ENCODE results near the gene LDB3.
"Not testable (repeated sequence)": the region's sequence is repeated elsewhere in the genome, so short reads cannot be mapped to it uniquely, and the experiment has no call there.

Gene LDB3

GRCh38 chr10:86730227-86730626 lies 61.9 kb downstream of the LDB3 start:
- DNase-seq (ENCODE audit: low spot score) (no peak), FAIRE-seq (no peak)

GRCh38 chr10:86732771-86733170 lies 64.5 kb downstream of the LDB3 start:
- DNase-seq (ENCODE audit: low spot score) (no peak), FAIRE-seq (no peak)

- no peak for DNase-seq (ENCODE audit: low spot score)
- no peak for FAIRE-seq
Observed at GRCh38 chr10:86733260-86733671, 65.0 kb downstream of the LDB3 start.

GRCh38 chr10:86734207-86734988 lies 66.1 kb downstream of the LDB3 start:
- no peak for DNase-seq (ENCODE audit: low spot score)
- no peak for FAIRE-seq

GRCh38 chr10:86735278-86735677 lies 67.0 kb downstream of the LDB3 start:
- DNase-seq (ENCODE audit: low spot score); FAIRE-seq: not testable (repeated sequence)

- no peak for FAIRE-seq
- DNase-seq (ENCODE audit: low spot score), result no peak
Observed at GRCh38 chr10:86742230-86742629, 73.9 kb downstream of the LDB3 start.

- FAIRE-seq (no peak), DNase-seq (ENCODE audit: low spot score) (no peak)
Observed at GRCh38 chr10:86744067-86744725, 75.9 kb downstream of the LDB3 start.

GRCh38 chr10:86747796-86748581 lies 79.7 kb downstream of the LDB3 start:
- DNase-seq (ENCODE audit: low spot score), result no peak
- FAIRE-seq, result no peak

GRCh38 chr10:86749854-86750253 lies 81.5 kb downstream of the LDB3 start:
- no peak for FAIRE-seq

GRCh38 chr10:86751477-86751876 lies 83.2 kb downstream of the LDB3 start:
- FAIRE-seq (no peak), DNase-seq (ENCODE audit: low spot score) (no peak)

More at GRCh38 chr10:86749854-86750253, 81.5 kb downstream of the LDB3 start:
- DNase-seq (ENCODE audit: low spot score), result no peak

GRCh38 chr10:86752311-86752710 lies 84.0 kb downstream of the LDB3 start:
- FAIRE-seq (no peak), DNase-seq (ENCODE audit: low spot score) (no peak)

- FAIRE-seq (no peak), DNase-seq (ENCODE audit: low spot score) (no peak)
Observed at GRCh38 chr10:86753051-86753450, 84.7 kb downstream of the LDB3 start.

- FAIRE-seq (no peak), DNase-seq (ENCODE audit: low spot score) (no peak)
Observed at GRCh38 chr10:86753638-86754434, 85.5 kb downstream of the LDB3 start.

- DNase-seq (ENCODE audit: low spot score) (no peak), FAIRE-seq (no peak)
Observed at GRCh38 chr10:86755454-86755739, 87.1 kb downstream of the LDB3 start.

GRCh38 chr10:86755740-86756510 lies 87.6 kb downstream of the LDB3 start:
- DNase-seq (ENCODE audit: low spot score) (peak; percentile 82), FAIRE-seq (no peak)

- FAIRE-seq (no peak), DNase-seq (ENCODE audit: low spot score) (no peak)
Observed at GRCh38 chr10:86756511-86757112, 88.3 kb downstream of the LDB3 start, which contains the start of gene BMPR1A. Gene BMPR1A (plus strand): TSS chr10:86756619. CDS start chr10:86876019, 119,400 bp downstream.

GRCh38 chr10:86757113-86757972 lies 89.0 kb downstream of the LDB3 start:
- DNase-seq (ENCODE audit: low spot score) (peak; percentile 34), FAIRE-seq (no peak)

- DNase-seq (ENCODE audit: low spot score), result peak; percentile 31
- FAIRE-seq, result peak; percentile 79
Observed at GRCh38 chr10:86758189-86759072, 90.1 kb downstream of the LDB3 start.

Data from RCC 7860 (cell line).